GM12864 (cell line): ENCODE results near the gene MSI2.

Experiments
- DNase-seq: peaks from one replicate; pipeline ENCODE4 v3.0.0-alpha.2; 2011; ENCODE audit warnings: low read depth
- H3K4me3 ChIP-seq: 2 replicates; pipeline ENCODE4 v1.5.1; 2011; ENCODE audit warnings: mild to moderate bottlenecking, low read depth, low read length, control low read depth
- CTCF ChIP-seq: IDR thresholded peaks from 2 replicates; pipeline ENCODE4 v1.5.1; 2011; ENCODE audit warnings: low read depth, mild to moderate bottlenecking, moderate library complexity, low read length, control low read depth, inconsistent platforms; ENCODE audit errors: missing control alignments

The MSI2 gene

GRCh38 chr17:57609125-57609877, 353.0 kb downstream of the MSI2 start:
- no peak for DNase-seq
- no peak for TF ChIP-seq CTCF
- H3K4me3 ChIP-seq: no peak overlapping the region

- H3K4me3 ChIP-seq: no peak overlapping the region
- no peak for DNase-seq
- no peak for TF ChIP-seq CTCF
These were observed 353.6 kb downstream of the MSI2 start for GRCh38 chr17:57609878-57610270.

GRCh38 chr17:57612202-57613071, 356.1 kb downstream of the MSI2 start:
- H3K4me3 ChIP-seq: no peak overlapping the region
- no peak for DNase-seq
- TF ChIP-seq CTCF: no peak

GRCh38 chr17:57614742-57615141, 358.4 kb downstream of the MSI2 start:
- H3K4me3 ChIP-seq: no peak overlapping the region
- DNase-seq: no peak
- TF ChIP-seq CTCF: no peak

GRCh38 chr17:57615836-57616757, 359.8 kb downstream of the MSI2 start:
- TF ChIP-seq CTCF: no peak
- DNase-seq: no peak
- H3K4me3 ChIP-seq: no peak overlapping the region

GRCh38 chr17:57617218-57617617, 360.9 kb downstream of the MSI2 start:
- DNase-seq: no peak
- no peak overlapping the region for H3K4me3 ChIP-seq
- TF ChIP-seq CTCF: no peak
